Suprapubic skin (tissue), 4 donors: ENCODE results near the gene ZNF691.

Experiments used
- CTCF ChIP-seq, 2 donors: fragments of 200-600 bp in 1 of 2; fragments of 450-650 bp in 1 of 2; sonication (generic) in 1 of 2; IDR thresholded peaks; one replicate each; pipeline ENCODE4 v1.5.1; 2016 to 2019; ENCODE audit warnings: antibody characterized with exemption in 2 of 2, mild to moderate bottlenecking in 1 of 2, moderate library complexity in 1 of 2
- EP300 ChIP-seq: sonication (generic); formaldehyde crosslinking; IDR thresholded peaks from one replicate; pipeline ENCODE4 v1.6.1; 2017; ENCODE audit warnings: antibody characterized with exemption
- POLR2A ChIP-seq, 2 donors: fragments of 450-650 bp; IDR thresholded peaks; one replicate each; pipeline ENCODE4 v1.6.1; 2017; ENCODE audit warnings: antibody characterized with exemption in 2 of 2, mild to moderate bottlenecking in 2 of 2, moderate library complexity in 2 of 2
- POLR2AphosphoS5 ChIP-seq, 3 donors: sonication (generic); formaldehyde crosslinking; IDR thresholded peaks; one replicate each; pipeline ENCODE4 v1.6.1; 2017; ENCODE audit warnings: antibody characterized with exemption in 3 of 3

- no peak for TF ChIP-seq CTCF (IDR thresholded peaks at IDR 0.05)
- TF ChIP-seq POLR2A (IDR thresholded peaks at IDR 0.05) = no peak
- no peak for TF ChIP-seq POLR2AphosphoS5 (IDR thresholded peaks at IDR 0.05)
- TF ChIP-seq EP300 = no peak
These were observed 11.6 kb upstream of the ZNF691 start for GRCh38 chr1:42834803-42835202.
